Stimulated activated naive CD4-positive, alpha-beta T cell treated with Interleukin-2 at 50 U/mL for 16 hours (primary cell): ENCODE results near the gene KIAA2012.
"Not testable (repeated sequence)": the region's sequence is repeated elsewhere in the genome, so short reads cannot be mapped to it uniquely, and the experiment has no call there.

Experiments
- DNase-seq: peaks from one replicate; lab custom pipeline; 2025; lab: John Stamatoyannopoulos, UW

KIAA2012 gene

DNA sequence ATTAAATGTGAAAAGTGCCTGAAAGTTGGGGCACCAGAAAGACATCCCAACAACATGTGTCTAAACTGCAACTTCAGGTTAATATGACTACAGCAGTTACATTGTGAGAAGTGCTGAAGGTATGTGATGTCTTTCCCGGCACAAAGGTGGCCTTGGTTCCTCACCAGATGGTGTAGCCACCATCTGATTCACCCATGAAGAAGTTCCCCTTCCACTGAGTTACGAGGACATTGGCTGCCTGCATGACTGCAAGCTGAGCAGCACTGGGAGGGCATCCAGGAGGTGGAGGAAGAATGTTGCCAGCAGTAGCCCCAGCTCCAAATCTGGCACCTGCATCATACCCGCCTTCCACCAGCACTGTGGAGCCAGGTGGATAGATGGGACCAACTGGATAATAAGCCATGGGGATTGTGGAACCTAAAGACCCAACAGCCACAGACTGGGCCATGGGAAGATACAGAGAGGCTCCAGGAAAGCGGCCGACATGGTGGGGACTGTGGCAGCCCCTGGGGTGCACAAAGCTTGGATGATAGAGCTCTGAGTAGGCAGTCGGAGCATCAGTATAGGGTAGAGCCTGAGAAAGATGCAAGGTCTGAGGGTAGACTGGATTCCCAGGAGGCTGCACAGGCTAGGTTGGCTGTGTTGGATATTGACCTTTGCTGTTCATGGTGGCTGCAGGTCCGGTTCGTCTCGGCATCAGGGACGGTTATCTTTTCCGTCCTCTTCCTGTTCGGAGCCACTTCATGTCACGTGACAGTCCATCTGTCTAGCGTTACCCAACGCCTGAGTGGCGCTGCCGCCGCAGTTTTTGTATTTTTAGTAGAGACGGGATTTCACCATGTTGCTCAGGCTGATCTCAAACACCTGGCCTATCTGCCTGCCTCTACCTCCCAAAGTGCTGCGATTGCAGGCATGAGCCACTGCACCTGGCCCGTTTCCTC lies 128.4 kb downstream of the KIAA2012 start:
- no peak for DNase-seq

DNA sequence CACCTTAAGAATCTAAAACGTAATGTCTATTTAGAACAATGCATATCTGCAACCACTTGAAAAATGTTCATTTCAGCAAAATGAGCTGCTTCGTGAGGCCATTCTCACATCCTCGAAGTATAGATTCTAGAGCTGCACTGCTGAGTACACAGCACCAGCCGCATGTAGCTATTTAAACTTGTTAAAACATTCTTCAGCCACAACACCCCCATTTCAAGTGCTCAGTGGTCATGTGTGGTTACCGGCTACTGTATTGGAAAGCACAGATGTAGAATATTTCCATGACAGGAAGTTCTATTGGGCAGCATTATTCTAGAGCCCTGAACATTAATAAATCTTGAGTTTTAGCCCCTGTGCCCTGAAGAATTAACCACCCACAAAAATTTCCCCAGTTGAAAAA lies 130.3 kb downstream of the KIAA2012 start:
- no peak for DNase-seq

DNA sequence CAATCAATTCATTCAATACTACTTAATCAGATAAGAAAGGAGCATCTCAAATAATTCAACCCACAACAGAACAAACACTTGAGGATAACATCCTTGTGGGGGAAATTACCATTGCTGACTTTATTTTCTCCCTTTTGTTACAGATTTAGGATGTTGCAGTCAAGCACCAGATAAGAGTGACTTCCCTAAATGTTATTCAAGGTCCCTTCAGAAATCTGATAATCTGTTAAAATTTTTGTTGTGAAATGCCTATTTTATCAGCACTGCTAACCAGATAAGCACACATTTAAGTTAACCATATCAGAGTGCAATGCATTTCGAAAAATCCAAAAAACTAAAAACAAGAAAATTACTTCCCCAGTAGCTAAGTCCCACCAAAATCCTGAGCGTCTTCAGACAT lies 131.8 kb downstream of the KIAA2012 start:
- DNase-seq, result no peak

DNA sequence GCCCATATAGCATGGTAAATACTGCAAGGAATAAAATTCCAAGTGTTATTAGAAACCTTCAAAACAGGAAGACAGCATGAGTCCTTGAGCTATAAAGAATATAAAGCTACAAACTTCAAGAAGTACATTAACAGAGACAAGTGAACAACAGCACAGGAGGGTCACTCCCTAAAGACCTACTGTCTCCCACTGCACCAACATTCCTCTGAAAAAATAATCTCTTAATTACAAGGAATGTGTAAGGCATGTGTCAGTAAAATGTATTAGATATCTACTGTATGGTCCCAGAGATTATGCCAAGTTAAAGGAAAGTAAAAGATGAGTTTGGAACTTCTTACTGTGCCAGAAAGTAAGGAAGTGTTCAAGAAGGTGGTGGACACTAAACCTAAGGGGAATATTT lies 135.5 kb downstream of the KIAA2012 start:
- no peak for DNase-seq

DNA sequence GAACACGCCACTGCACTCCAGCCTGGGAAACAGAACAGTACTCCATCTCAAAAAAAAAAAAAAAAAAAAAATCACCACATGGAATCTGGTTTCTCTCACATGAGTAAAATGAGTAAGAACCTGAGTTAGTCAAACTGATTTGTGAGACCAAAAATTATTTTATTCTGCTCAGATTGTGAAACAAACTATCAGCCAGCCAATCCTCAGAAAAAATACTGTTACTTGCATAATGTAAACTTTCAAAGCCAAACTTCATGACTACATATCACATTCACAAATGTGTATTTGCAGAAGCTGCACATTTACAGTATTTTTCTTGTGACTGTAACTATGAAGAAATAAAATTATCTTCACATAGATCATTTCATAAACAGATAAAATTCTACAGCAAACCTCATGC lies 142.1 kb downstream of the KIAA2012 start:
- DNase-seq, result no peak

DNA sequence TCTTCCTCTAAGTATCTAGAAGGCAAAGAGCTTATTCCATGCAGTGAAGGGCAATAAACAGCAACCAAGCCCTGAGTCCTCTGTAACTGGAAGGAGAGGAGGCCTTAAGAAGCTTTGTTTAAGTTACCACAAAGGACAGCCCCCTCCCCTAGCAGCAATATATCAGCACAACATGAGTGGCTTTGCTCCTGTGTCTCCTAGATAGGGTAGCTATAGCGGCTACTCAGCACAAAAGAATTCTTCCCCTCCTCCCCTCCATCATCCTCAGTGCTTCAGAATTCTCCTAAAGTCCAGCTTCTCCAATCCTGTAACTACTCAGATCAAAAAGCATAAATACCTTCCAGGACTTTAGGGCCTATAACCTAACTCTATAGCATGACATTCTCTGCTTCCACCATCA lies 148.8 kb downstream of the KIAA2012 start:
- no peak for DNase-seq

DNA sequence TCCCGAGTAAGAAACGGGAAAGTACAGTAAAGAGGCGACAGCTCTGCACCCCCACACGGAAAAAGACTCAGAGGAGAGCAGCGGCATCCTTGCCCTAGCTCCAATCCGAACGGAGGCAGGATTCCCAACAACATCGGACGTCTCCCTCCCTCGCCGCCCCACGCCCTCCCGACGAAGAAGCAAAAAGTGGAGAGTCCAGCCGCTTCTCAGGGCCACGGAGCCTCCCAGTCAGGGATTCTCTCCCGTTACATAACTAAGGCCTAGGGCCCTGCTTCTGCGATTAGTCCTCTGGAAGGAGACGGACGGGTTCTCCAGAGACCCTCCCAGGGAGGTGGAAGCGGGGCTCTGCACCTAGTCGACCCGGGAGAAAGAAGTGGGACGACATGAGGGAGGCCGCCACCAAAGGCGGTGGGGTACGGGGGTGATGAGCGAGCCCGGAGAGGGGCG lies 164.8 kb downstream of the KIAA2012 start:
- DNase-seq, result peak; percentile 21

DNA sequence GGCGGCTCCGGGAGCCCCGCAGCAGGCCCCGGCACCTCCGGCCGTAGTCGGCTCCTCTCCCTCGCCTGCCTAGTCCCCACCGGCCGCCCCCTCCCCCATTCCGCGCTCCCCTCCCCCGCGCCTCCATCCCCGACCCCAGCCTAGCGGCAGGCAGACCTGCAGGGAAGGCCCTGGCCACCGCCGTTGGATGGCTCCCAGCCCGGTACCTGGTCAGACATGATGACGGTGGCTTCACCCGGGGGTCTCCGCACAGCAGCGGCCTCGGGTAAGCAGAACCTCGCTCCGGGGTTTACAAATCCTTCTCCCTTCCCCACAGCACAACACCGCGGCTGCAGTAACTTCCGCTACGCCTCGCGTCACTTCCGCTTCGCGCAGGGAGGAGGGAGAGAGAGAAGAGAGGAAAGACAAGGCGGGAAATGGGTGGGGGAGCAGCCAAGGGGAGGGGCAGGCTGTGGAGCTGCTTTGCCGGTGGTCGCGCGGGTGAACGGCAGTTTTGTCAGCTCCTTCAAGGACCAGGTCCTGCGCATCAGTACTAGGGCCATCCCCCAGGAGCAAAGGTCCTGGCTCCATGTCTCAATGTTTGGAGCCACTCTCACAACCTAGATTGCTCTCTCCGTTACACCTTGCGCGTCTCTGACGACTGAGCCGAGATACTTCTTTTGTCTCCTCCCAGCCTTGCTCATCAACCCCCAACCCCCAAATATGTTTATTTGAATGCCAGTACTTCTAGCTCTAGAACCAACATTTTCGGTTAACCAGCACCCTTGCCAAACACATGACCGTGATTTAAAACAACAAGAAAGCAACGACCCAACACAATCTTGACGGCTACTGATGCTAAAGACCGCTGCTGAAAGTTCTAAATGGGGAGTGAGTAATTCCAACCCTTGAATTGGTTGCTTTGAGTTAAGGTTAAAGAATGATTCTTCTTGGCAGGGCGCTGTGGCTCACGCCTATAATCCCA lies 165.5 kb downstream of the KIAA2012 start, which contains the start of gene SUMO1:
TSS of gene SUMO1 (minus strand) at position 364 of the 964 bp plus-strand sequence. CDS start at position 218, 146 bp downstream.
- DNase-seq, result peak; percentile 91

DNA sequence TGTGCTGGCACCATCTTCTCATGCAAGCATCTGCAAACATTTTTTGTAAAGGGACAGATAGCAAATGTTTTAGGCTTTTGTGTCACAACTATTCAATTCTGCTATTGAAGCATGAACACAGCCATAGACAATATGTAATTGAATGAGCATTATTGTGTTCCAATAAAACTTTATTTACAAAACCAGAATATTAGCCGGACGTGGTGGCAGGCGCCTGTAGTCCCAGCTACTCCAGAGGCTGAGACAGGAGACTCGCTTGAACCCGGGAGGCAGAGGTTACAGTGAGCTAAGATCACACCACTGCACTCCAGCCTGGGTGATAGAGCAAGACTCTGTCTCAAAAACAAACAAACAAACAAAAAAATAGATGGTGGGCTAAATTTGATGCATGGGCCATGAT lies 174.7 kb downstream of the KIAA2012 start:
- not testable (repeated sequence) for DNase-seq

DNA sequence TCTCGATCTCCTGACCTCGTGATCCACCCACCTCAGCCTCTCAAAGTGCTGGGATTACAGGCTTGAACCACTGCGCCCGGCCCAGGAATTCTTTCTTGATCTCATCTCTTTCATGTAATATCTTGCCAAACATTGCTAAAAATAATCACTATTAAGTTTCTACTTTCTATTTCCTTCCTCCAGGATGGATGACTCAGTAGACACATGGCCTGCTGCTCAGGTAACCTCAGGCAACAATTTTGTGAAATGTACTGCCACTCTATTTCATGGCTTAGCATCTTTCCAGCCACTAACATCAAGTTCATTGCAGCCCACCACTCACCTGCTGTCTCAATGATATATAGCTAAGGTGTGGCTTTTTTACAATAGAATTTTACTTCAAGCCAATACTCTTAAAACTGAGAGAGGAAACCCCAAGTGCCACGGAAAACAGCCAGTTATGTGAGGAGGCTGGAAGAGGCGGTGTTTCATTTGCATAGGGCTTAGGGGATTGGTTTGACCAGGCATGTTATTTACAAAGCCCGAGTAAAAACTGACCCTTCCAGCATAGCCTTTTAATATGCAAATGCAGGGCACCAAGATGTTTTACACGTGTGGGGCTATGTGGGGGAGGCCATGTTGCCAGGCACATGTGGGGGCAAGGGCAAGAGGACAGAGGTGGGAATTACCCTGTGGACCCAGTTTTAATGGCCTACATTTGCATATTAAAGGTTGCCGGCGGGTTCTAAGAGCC lies 176.6 kb downstream of the KIAA2012 start:
- DNase-seq, result no peak

DNA sequence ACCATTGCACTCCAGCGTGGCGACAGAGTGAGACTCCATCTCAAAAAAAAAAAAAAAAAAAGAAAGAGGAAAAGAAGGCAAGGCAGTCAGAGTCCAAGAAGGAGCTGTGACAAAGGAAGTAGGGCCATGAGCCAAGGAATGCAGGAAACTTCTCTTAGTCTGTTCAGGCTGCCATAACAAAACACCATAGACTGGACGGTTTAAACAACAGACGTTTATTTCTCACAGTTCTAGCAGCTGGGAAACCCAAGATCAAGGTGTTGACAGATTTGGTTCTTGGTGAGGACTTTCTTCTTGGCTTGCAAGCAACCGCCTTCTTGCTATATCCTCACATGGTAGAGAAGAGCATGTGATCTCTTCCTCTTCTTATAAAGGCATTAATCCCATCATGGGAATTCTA lies 178.4 kb downstream of the KIAA2012 start:
- DNase-seq, result no peak
